WTC11 (cell line): ENCODE results near the gene RAD51AP2.

Experiments used
- ATF2 ChIP-seq: sonication (generic); formaldehyde crosslinking; IDR thresholded peaks from 2 replicates; pipeline ENCODE4 v1.8.1; 2022; ENCODE audit warnings: low read depth, missing genetic modification reagents, borderline replicate concordance
- ATF3 ChIP-seq: sonication (generic); formaldehyde crosslinking; conservative IDR thresholded peaks from 2 replicates; pipeline ENCODE4 v1.8.1; 2022; ENCODE audit warnings: mild to moderate bottlenecking, missing genetic modification reagents
- CTCF ChIP-seq: fragments of 200-600 bp; IDR thresholded peaks from 2 replicates; pipeline ENCODE4 v1.8.0; 2022; ENCODE audit warnings: antibody characterized with exemption
- E2F1 ChIP-seq: sonication (generic); formaldehyde crosslinking; IDR thresholded peaks from 2 replicates; pipeline ENCODE4 v1.8.0; 2022; ENCODE audit warnings: mild to moderate bottlenecking, missing genetic modification reagents
- E2F4 ChIP-seq: sonication (generic); formaldehyde crosslinking; IDR thresholded peaks from 2 replicates; pipeline ENCODE4 v1.8.1; 2022; ENCODE audit warnings: low read depth, mild to moderate bottlenecking, moderate library complexity, missing genetic modification reagents, borderline replicate concordance
- ESRRA ChIP-seq: sonication (generic); formaldehyde crosslinking; IDR thresholded peaks from 2 replicates; pipeline ENCODE4 v1.8.1; 2022; ENCODE audit warnings: mild to moderate bottlenecking, missing genetic modification reagents, borderline replicate concordance
- FOXP1 ChIP-seq: sonication (generic); formaldehyde crosslinking; IDR thresholded peaks from 2 replicates; pipeline ENCODE4 v1.8.0; 2022; ENCODE audit warnings: missing genetic modification reagents, mild to moderate bottlenecking, moderate library complexity, borderline replicate concordance
- GABPB1 ChIP-seq: sonication (generic); formaldehyde crosslinking; IDR thresholded peaks from 2 replicates; pipeline ENCODE4 v1.8.1; 2023; ENCODE audit warnings: mild to moderate bottlenecking, missing genetic modification reagents
- NFYB ChIP-seq: sonication (generic); formaldehyde crosslinking; conservative IDR thresholded peaks from 2 replicates; pipeline ENCODE4 v1.8.0; 2022; ENCODE audit warnings: low read depth, missing genetic modification reagents
- TEAD1 ChIP-seq: sonication (generic); formaldehyde crosslinking; IDR thresholded peaks from 2 replicates; pipeline ENCODE4 v1.8.0; 2022; ENCODE audit warnings: mild to moderate bottlenecking, missing genetic modification reagents
- TF ChIP-seq, protein P1 (sequence below): sonication (generic); formaldehyde crosslinking; IDR thresholded peaks from 2 replicates; pipeline ENCODE4 v1.8.1; 2022; ENCODE audit warnings: missing genetic modification reagents, borderline replicate concordance
- TF ChIP-seq, protein P2 (sequence below): sonication (generic); formaldehyde crosslinking; IDR thresholded peaks from 2 replicates; pipeline ENCODE4 v1.8.0; 2022; ENCODE audit warnings: mild to moderate bottlenecking, missing genetic modification reagents
- TF ChIP-seq, protein P3 (sequence below): fragments of 250-450 bp; sonication (Bioruptor Pico); IDR thresholded peaks from 2 replicates; pipeline ENCODE4 v1.9.0; 2021; ENCODE audit warnings: mild to moderate bottlenecking

GRCh38 chr2:17482651-17483050 lies 35.6 kb downstream of the RAD51AP2 start:
- TF ChIP-seq E2F1 (CRISPR knock-in tag) (no peak), CTCF (no peak), NFYB (no peak), ESRRA (CRISPR knock-in tag) (no peak), TEAD1 (CRISPR knock-in tag) (no peak), GABPB1 (CRISPR knock-in tag) (no peak), ATF2 (CRISPR knock-in tag) (no peak), ATF3 (no peak), FOXP1 (CRISPR knock-in tag) (no peak), E2F4 (no peak)
- TF ChIP-seq, protein P1, sequence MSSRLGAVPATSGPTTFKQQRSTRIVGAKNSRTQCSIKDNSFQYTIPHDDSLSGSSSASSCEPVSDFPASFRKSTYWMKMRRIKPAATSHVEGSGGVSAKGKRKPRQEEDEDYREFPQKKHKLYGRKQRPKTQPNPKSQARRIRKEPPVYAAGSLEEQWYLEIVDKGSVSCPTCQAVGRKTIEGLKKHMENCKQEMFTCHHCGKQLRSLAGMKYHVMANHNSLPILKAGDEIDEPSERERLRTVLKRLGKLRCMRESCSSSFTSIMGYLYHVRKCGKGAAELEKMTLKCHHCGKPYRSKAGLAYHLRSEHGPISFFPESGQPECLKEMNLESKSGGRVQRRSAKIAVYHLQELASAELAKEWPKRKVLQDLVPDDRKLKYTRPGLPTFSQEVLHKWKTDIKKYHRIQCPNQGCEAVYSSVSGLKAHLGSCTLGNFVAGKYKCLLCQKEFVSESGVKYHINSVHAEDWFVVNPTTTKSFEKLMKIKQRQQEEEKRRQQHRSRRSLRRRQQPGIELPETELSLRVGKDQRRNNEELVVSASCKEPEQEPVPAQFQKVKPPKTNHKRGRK (CRISPR knock-in tag), result no peak
- TF ChIP-seq, protein P2, sequence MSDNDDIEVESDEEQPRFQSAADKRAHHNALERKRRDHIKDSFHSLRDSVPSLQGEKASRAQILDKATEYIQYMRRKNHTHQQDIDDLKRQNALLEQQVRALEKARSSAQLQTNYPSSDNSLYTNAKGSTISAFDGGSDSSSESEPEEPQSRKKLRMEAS, result no peak
- TF ChIP-seq, protein P3, sequence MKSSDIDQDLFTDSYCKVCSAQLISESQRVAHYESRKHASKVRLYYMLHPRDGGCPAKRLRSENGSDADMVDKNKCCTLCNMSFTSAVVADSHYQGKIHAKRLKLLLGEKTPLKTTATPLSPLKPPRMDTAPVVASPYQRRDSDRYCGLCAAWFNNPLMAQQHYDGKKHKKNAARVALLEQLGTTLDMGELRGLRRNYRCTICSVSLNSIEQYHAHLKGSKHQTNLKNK (CRISPR knock-in tag), result no peak
